ENCODE results near the gene MYOZ2.

DNA sequence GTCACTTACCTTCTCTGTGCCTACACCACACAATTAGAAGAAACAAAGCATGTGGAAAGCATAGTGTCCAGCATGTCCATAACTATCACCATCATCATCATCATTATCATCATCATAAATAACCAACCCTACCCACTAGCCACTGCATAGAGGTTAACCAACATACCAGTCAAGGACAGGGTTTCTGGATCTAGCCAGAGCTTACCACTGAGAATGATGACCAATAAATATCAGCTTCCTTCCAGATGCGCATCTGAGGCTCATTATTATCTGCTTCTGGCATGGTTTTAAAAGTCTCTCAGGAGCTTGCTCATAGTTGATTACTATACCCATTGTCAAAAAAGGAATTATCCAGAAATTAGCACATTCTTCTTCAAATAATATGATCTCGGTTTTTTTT is 25.5 kb upstream of the MYOZ2 start:
- TF ChIP-seq, protein P1, sequence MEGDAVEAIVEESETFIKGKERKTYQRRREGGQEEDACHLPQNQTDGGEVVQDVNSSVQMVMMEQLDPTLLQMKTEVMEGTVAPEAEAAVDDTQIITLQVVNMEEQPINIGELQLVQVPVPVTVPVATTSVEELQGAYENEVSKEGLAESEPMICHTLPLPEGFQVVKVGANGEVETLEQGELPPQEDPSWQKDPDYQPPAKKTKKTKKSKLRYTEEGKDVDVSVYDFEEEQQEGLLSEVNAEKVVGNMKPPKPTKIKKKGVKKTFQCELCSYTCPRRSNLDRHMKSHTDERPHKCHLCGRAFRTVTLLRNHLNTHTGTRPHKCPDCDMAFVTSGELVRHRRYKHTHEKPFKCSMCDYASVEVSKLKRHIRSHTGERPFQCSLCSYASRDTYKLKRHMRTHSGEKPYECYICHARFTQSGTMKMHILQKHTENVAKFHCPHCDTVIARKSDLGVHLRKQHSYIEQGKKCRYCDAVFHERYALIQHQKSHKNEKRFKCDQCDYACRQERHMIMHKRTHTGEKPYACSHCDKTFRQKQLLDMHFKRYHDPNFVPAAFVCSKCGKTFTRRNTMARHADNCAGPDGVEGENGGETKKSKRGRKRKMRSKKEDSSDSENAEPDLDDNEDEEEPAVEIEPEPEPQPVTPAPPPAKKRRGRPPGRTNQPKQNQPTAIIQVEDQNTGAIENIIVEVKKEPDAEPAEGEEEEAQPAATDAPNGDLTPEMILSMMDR (IDR thresholded peaks at IDR 0.05; ENCODE audit: low read length): no peak
- TF ChIP-seq EZH2 (IDR thresholded peaks at IDR 0.05; ENCODE audit: borderline replicate concordance, low read length): no peak

Measured in OCI-LY1 (cell line).